Omental fat pad (tissue), 4 donors: ENCODE data around the gene DPP6. TPM values are rescaled to one million over a fixed set of nuclear protein-coding genes. Genes with fewer than 3 reads are reported as not detected.

Source experiments
- ATAC-seq: fragments of 150-250 bp; one replicate; pipeline ENCODE4 v1.9.1; 2016; ENCODE audit warnings: mild to moderate bottlenecking, moderate library complexity; ENCODE audit not compliant: low FRiP score
- DNase-seq: peaks from one replicate; pipeline ENCODE4 v3.0.0-alpha.2; 2019; ENCODE audit warnings: low spot score
- total RNA-seq, 4 donors: library from RNA; depleted of rRNA; stranded (reverse); fragments of >200 nt; gene quantifications; one replicate each; pipeline ENCODE4 v1.1.0, GENCODE V29; 2016
- TF ChIP-seq, protein P1 (sequence below), 3 donors: fragments of 450-650 bp; IDR thresholded peaks; one replicate each; pipeline ENCODE4 v1.5.1; 2016 to 2017; ENCODE audit warnings: antibody characterized with exemption in 3 of 3, mild to moderate bottlenecking in 3 of 3, moderate library complexity in 2 of 3

DPP6 gene
- total RNA-seq, 4 donors from 2014 or later: 0.13 to 1.8 (median 1.3) TPM

DNA sequence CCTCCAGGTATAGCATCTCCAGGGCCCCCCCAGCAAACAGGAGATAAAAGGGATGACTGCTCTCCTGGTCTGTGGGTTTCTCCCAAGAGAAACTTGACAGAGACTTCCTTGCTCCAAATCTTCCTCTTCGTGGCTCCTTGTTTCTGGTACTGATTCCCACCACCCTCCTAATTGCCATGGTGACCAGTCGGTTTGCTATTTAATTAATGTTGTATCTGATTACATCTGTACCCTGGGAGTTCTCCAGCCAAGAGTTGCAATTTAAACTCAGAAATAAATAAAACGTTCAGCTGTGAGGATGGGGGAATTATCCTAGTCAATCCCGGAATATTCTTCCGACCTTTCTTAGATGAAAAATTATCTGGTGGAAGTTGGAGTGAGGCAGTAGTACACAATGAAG is 686.0 kb downstream of the DPP6 start:
- DNase-seq (no peak), ATAC-seq (no peak)
- TF ChIP-seq, protein P1, sequence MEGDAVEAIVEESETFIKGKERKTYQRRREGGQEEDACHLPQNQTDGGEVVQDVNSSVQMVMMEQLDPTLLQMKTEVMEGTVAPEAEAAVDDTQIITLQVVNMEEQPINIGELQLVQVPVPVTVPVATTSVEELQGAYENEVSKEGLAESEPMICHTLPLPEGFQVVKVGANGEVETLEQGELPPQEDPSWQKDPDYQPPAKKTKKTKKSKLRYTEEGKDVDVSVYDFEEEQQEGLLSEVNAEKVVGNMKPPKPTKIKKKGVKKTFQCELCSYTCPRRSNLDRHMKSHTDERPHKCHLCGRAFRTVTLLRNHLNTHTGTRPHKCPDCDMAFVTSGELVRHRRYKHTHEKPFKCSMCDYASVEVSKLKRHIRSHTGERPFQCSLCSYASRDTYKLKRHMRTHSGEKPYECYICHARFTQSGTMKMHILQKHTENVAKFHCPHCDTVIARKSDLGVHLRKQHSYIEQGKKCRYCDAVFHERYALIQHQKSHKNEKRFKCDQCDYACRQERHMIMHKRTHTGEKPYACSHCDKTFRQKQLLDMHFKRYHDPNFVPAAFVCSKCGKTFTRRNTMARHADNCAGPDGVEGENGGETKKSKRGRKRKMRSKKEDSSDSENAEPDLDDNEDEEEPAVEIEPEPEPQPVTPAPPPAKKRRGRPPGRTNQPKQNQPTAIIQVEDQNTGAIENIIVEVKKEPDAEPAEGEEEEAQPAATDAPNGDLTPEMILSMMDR (IDR thresholded peaks at IDR 0.05): no peak

DNA sequence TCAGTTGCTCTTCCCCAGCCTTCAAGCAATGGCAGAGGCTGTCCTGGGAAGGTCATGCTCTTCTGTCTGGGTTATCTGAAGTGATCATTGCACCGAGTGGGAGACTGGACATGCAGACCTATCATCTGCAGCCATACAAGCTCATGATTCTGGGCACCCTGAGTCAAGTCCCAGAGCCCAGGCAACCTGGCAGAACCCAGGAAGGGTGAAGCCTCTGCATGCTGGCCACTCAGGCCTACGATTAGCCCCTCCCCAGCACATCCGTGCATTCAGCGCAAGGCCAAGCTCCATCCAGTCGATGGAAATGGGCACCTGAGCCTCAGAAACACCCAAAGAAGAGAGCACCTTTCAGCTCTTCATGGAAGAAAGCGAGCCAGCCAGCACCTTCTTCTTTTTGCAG is 688.9 kb downstream of the DPP6 start:
- TF ChIP-seq, protein P1 (IDR thresholded peaks at IDR 0.05): no peak
- no peak for ATAC-seq
- no peak for DNase-seq

DNA sequence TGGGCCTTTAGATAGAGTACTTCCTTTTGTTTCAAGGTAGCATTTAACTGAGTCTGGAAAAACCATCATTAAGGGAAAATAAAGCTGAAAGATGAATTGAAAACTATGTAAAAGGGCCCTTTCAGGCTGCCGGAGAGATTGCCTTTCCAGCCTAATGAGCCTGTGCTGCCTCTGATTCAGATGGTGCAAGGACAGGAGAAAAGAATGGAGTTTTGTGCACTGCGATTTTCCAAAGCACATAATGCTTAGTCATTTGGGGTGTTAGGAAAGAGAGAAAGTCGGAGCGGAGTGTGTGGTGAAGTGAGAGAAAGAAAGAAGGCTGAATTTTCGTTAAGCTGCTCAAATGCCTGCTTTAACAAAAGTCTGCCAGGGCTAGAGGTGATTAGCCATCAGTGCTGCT is 691.0 kb downstream of the DPP6 start:
- ATAC-seq (no peak), DNase-seq (no peak)
- TF ChIP-seq, protein P1 (IDR thresholded peaks at IDR 0.05): no peak

DNA sequence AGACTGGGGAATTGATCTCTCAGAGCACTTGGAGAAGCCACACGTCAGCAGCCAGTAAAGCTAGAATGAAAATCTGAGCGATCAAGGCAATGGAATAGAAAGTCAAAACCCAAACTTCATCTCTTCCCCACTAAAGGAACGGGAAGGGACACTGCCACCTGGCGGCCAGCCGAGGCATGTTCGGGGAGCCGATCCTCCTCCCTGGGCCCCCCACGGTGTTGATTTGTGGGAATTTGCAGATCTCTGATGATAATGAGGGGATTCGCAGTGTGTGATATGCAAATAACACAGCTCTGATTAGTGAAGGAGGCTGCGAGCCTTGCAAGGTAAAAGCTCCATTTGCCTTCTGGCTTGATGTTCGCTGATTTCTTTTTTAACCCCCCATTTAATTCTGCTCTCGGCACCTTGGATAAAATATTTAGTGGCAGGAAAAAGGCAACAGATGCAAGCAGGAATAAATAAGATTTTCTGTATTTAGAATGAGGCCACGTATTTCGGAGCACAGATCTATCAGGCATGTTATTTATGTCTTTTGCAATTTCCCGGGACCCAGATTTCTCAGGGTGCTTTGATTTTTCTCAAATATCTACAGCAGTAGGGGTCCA is 692.2 kb downstream of the DPP6 start:
- DNase-seq (no peak), ATAC-seq (no peak)
- TF ChIP-seq, protein P1 (IDR thresholded peaks at IDR 0.05): no peak

DNA sequence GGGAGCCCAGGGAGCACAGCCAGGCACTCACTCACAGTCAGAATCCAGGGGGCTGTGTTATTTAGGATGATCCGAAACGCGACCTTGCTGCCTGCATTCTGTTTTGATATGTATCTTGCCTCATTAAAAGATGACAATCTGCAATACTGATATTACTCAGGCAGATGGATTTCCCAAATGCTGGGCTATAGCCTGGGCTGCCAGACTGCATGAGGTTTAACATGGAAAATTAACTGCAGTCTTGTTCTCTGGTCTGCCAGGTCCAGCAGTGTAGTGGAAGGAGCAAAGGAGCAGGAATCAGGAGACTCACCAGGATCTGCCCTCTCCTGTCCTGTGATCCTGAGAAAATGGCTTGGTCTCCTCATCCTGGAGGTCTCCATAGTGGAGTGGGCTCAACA is 692.7 kb downstream of the DPP6 start:
- ATAC-seq (no peak), DNase-seq (no peak)
- TF ChIP-seq, protein P1 (IDR thresholded peaks at IDR 0.05): no peak

DNA sequence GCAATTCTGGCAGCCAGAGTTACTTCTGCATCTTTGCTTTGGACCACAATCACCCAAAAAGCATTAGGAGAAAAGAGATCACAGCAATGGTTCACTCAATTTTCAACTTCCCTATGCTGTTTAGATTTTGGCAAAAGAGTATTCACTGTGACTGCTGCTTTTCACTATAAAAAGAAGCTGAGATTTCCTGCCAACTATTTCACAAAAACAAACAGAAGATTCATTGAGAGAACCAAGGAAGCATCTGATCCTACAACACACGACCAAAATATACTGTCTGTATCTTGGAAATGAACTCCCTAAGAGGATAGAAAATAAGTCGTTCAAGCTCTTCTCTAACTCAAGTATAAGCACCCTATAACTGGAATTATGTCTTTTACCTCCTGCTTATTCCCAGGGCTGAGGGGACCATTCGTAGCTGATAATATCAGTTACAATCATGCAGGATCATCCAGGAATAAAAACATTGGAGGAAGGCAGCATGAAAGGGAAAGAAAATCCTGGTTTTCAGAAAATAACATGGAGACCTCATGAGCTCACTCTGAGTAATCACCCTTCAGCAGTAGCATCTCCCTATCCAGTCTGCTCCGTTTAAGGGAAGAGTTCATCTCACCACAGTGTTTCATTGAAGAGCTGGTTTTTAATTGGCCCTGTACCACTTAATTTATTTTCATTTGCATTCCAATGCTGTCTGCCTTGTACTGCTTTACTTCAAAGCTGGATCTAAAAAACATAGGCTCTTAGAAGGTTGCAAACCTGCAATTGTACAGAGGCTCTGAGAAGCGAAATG is 694.6 kb downstream of the DPP6 start:
- no peak for ATAC-seq
- DNase-seq: no peak
- TF ChIP-seq, protein P1 (IDR thresholded peaks at IDR 0.05): no peak
